Measurements from ENCODE around the gene C12orf43.

DNA sequence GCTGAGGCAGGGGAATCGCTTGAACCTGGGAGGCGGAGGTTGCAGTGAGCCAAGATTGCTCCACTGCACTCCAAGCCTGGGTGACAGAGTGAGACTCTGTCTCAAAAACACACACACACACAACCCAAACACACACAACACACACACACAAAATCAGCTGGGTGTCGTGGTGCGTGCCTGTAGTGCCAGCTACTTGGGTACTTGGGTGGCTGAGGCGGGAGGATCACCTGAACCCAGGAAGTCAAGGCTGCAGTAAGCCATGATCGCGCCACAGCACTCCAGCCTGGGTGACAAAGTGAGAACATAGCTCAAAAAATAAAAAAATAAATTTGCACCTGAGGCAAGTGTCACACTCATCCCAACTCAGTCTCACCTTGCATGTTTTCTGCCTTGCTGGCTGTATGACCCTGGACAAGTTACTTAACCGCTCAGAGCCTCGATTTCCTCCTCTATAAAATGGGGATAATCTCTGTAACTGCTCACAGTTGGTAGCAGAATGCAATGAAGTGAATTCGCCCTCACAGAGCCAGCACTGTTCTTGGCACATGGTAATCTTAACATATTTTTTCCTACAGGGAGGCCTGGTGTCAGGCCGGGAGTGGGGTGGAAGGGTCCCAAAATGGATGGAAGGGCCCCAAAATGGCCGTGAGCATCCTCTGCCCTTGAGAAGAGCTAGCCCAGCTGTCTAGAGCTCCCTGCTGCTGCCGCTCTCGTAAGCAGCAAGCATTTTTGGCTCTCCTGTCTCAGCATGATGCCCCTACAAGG, 38.6 kb downstream of the C12orf43 start:
- TF ChIP-seq, protein P1, sequence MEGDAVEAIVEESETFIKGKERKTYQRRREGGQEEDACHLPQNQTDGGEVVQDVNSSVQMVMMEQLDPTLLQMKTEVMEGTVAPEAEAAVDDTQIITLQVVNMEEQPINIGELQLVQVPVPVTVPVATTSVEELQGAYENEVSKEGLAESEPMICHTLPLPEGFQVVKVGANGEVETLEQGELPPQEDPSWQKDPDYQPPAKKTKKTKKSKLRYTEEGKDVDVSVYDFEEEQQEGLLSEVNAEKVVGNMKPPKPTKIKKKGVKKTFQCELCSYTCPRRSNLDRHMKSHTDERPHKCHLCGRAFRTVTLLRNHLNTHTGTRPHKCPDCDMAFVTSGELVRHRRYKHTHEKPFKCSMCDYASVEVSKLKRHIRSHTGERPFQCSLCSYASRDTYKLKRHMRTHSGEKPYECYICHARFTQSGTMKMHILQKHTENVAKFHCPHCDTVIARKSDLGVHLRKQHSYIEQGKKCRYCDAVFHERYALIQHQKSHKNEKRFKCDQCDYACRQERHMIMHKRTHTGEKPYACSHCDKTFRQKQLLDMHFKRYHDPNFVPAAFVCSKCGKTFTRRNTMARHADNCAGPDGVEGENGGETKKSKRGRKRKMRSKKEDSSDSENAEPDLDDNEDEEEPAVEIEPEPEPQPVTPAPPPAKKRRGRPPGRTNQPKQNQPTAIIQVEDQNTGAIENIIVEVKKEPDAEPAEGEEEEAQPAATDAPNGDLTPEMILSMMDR (IDR thresholded peaks at IDR 0.05; ENCODE audit: insufficient read depth, low read length), result no peak
- no peak for TF ChIP-seq POLR2AphosphoS5 (IDR thresholded peaks at IDR 0.05; ENCODE audit: low read depth)

All from HL-60 (cell line).